ENCODE measurements around the gene E2F6. TPM values are rescaled to one million over a fixed set of nuclear protein-coding genes. Genes with fewer than 3 reads are reported as not detected.

E2F6 gene
- polyA plus RNA-seq, 5 donors = 18.5 to 21.3 (median 19.2) TPM

DNA sequence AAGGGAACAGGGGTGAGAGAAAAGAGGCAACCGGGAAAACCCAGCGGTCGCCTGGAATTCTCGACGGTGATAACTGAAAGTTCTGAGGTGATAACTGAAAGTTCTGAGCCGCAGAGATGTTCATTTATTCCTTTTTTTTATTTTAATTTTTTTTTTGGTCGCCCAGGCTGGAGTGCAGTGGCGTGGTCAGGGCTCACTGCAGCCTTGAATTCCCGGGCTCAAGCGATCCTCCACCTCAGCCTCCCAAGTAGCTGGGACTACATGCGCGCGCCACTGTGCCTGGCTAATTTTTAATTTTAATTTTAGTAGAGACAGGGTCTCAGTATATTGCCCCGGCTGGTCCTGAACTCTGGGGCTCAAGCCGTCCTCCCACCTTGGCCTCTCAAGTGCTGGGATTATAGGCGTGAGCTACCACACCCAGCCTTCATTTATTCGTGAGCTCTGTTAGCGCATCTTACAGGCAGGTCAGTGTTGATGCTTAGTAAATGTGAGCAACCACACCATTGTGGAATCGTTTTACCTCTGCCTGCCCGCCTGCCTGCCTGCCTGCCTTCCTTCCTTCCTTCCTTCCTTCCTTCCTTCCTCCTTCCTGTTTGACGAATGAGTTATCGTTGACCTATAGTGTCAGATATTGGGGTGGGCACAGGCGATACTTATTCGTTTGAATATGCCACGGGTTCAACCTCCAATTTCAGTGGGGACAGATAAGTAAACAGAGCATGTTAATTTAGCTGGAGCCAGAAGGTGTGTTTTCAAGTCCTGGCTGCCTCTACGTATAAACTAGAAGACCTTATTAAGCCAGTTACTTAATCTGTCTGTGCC lies 557 bp upstream of the E2F6 start:
- no peak for DNase-seq

GRCh38 chr2:11465110-11465484 lies 864 bp downstream of the E2F6 start:
- no peak for DNase-seq

DNA sequence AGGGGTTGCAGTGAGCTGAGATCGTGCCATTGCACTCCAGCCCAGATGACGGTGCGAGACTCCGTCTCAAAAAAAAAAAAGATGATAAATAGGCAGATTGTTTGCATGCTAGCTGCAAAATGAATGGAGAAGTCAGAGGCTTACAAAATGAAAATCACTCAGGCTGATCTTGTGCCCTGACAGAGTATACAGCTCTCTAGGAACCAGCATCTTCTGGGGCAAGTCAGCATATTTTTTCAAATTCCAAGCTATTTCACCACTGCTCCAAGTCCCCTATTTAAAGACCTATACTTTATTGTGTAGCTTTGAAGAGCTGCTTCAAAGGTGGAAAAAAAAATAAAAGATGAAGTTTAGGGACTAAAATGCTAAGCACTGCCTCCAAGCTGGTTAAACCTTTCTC lies 6.1 kb downstream of the E2F6 start:
- DNase-seq = no peak

- no peak for DNase-seq
Observed at GRCh38 chr2:11458753-11459152, 7.2 kb downstream of the E2F6 start.

DNA sequence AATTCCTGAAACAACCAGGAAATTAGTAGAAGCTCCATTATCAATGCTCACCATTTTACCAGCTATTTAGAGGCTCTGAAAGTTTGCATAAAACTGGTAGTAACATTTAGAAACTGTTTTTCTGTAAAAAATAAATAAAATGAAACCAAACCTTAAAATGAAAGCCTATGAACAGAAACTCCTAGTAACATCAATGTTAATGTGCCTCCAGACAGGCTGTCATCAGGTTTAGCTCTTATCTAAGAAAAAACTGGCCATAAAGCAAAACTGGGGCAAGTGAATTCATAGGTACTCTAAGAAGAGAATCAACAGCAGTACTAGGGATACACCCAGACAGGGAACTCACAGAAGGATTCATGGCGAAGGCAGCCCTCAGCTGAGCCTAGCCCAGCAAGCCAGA lies 8.0 kb downstream of the E2F6 start:
- no peak for DNase-seq

DNA sequence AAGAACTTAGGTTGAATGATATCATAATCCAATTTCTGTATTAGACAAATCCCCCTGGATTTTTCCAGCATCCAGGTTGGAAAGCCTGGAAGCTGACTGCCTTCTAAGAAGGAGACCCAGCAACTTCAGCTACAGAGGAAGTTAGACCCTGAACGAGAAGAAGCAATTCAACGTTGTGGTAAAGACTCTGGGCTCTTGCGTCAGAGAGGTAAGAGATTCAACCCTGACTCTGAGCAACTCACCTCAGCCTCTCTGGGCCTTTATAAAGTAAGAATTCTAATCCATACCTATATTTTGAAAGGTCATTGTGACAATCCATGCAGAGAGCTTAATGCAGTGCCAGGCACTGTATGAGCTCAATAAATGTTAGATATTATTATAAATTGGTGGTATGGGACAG lies 9.7 kb downstream of the E2F6 start:
- no peak for DNase-seq

- DNase-seq = no peak
Observed at GRCh38 chr2:11454824-11455223, 11.1 kb downstream of the E2F6 start.

DNA sequence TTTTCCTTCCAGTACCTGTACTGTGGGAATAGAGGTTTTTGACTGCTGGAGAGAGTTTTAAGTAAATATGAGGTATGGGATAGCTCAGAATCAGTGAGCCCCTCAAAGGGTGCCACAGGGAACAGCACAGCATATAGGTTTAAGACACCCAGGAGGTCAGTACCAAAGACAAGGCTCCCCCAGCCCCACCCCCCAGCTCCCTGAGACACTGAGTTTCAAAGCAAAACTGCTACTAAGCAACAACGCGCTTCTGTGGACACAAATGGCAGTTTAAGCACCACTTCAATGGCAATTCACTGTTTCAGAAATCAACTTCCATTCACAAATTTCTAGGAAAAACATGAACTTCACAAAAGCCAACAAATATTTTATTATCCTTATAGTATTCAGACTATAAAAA lies 15.2 kb downstream of the E2F6 start:
- DNase-seq = no peak

DNA sequence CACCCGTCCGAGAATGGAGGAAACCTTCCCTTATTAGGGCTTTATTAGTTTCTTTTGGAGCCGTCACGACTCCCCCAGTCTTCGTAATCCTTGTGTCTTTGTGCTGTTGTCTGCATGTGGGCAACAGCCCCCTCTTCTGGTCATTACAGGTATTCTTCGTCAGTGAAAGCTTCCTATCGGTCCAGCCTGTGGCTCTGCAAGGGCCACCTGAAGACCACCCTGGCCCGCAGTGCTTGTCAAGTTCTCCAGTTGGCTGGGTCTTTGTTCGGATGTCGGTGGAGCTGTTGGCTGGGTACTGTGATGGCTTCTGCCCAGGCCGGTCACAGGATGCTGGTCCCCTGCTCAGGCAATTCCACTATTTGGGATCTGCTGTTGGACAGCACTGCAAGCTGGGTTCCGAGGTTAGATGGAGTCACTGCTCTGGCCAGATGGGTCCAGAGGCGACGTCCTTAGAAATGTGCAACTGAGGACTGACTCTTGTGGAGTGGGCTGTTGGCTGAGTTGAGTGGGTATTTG lies 19.2 kb downstream of the E2F6 start:
- peak; percentile 38 to 55 for DNase-seq

GRCh38 chr2:11444737-11445136 lies 21.2 kb downstream of the E2F6 start:
- no peak for DNase-seq

DNA sequence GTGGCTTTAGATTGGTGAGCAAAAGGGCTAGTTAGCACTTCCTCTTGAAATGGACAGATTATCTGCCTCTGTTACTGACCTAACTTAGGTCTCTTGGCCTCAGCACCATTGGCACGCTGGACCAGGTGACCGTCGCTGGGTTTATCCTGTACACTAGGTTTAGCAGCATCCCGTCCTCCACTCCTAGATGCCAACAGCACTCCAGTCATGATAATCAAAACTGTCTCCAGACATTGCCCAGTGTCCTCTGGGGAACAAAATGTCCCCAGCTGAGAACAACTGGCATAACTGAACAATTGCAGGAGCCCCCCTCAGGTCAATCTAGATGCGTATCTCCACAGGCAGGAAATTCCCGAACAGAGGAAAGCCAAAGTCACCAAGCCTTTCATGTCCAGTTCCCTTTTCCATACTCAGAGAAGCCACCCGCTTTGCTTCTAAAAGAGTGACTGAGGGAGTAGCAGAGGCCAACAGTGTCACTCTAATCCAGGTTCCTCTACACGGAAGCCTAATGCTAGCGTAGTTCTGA lies 27.3 kb downstream of the E2F6 start:
- DNase-seq = no peak

DNA sequence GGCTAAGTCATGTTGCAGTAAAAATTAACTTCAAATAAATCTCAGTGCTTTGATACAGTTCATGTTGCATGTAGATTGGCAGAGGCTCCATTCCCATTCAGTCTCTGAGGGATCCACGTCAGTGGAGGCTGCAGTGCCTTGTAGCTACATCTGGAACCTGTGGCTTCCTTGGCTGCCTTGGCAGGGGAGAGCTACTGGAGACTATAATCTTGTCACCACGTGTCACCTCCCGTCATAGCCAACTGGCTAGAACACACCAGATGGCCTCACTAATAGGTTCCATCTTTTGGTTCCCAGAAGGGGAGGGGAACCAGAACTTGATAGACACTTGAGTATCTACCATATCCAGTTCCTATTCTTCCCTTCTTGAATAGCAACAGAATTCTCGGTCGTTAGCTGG lies 28.4 kb downstream of the E2F6 start:
- DNase-seq = no peak

- DNase-seq = no peak
Observed at GRCh38 chr2:11435036-11435435, 30.9 kb downstream of the E2F6 start.

- DNase-seq = no peak
Observed at GRCh38 chr2:11434443-11434842, 31.5 kb downstream of the E2F6 start.

- no peak for DNase-seq
Observed at GRCh38 chr2:11433822-11434221, 32.1 kb downstream of the E2F6 start.

DNA sequence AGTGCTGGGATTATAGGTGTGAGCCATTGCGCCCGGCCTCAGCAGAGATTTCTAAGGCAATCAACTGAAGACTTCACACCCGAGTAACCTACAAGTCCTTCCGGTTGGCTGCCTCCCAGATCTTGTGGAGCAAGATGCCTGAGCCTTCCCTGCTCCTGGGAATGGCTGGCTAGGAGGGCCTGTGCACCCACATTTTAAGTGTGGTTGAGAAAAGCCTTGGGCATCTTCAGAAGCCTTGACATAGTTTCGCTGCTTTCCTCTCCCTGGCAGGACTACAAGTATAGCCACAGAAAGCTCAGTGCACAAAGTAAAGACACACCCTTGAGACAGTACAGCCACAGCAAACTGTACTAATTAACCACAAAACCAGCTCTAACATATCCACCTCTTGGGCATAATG lies 35.2 kb downstream of the E2F6 start:
- DNase-seq = no peak

- no peak for DNase-seq
Observed at GRCh38 chr2:11427224-11427623, 38.7 kb downstream of the E2F6 start.

- no peak for DNase-seq
Observed at GRCh38 chr2:11422901-11423435, 43.0 kb downstream of the E2F6 start.

DNA sequence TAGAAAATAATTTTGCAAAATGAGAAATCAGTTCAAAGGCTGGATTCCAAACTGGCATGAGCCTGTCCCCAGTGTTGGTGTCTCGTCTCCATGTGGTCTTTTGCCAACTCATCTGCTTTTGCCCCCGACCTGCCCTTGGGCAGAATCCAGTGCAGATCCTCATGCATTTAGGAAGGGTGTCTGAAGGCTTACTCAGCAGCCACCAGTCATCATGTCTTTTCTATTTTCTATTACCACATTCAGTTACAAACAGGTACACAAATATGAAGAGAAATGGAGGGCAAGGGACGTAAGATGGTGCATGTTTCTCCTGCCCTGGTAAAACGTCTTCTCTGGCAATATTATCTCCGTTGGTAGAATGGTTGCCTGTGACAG lies 43.5 kb downstream of the E2F6 start:
- DNase-seq = no peak

- no peak for DNase-seq
Observed at GRCh38 chr2:11421863-11422490, 44.0 kb downstream of the E2F6 start.

GRCh38 chr2:11420671-11421070 lies 45.3 kb downstream of the E2F6 start:
- no peak for DNase-seq

DNA sequence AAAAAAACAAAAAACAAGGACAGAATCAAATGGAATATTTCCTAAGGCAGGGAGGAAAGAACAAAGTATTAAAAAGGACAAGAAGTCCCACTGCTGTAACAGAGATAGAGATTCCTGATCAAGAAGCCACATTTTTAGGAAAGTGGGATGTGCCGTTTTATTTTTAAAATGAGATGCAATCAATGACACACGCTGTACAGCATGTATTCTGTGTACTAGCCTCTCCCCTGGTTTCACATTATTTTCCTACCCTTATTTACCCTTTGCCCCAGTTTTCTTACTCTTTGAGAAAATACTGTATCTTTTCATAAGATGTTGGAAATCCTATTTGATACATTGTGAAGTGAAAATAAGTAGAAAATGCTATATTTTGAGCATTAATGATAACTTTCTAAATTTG lies 45.8 kb downstream of the E2F6 start:
- DNase-seq = no peak

DNA sequence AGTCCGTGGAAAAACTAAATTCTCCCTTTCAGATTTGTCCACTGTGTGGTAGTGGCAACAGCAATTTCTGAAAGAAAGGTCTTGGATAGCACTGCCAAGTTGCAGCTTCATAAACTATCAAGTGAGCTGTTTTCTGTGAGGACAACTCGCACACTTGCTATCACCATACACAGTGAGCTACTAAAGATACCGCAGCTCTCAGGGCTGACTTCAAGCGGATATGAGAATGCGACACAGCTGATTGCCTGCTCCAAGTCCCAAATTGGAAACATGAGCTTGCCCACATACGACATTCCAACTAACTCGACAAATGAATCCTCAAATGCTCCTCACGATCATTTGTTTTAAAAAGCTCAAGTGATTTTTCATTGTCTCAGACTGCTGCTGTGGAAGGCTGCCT lies 46.2 kb downstream of the E2F6 start:
- DNase-seq = no peak

Measured in right lung (tissue), 5 donors.